HUDEP-2 (cell line): ENCODE measurements around the gene DDI1.

Source experiments
- DNase-seq, 76 experiments: peaks; one replicate each; lab custom pipeline; 2025; ENCODE audit not compliant: unreplicated experiment in 76 of 76; lab: John Stamatoyannopoulos, UW

DDI1 gene

DNA sequence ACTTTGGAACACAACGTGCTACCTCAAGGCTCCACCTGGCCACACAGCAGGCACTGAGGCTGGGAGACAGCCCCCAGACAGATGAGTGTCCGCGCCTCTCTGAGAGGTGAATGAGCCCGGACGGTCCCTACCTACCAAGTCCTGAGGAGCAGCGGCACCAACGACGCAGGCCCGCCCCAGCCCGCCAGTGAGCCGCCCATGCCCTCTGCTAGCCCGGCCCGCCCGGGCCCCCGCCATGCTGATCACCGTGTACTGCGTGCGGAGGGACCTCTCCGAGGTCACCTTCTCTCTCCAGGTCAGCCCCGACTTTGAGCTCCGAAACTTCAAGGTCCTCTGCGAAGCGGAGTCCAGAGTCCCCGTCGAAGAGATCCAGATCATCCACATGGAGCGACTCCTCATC is at the start of gene DDI1:
Gene DDI1, plus strand, starts transcription at position 53 of the 400 bp plus-strand sequence. Its CDS starts 183 bp downstream, at position 236.
- DNase-seq = no peak

DNA sequence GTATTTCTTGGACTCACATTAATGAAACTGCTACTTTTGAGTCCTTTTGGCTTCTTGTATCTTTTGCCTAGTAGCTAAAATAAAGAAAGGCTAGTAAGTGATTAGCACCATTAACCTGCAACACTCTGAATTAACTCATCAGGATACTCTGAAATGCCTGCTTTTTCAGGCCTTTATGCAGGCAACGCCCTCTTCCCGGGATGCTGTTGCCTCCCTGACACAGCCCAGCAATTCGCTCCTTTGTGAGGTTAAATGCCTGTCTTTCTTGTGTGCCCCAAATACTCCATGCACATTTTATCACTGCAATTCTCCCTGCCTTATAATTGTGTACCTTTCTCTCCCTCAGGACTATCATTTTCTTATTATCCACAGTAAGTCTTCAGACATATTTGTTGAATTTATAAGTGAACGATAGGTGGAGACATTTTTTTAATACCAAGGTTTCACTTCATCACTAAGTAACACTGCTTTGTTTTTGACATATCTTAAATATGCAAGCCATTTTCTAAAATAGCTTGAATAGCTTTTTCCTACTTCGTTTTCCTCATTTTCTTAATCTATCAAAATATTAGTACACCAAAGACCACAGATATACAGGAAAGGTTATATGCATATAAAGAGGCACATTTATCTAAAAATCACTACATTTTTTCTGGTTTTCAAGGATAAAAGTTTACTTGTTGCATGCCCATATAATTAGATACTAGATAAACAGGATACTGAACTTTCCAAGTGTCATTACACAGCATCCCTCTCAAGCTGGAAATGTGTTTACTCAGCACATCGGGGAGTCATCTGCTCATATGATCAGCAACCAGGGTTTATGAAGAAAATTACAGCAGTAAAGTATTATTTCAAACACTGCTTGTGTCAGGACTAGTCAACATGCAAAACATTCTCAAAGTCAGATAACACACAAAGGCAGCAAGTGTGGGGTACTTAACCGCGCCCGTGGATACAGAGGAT is 48.5 kb upstream of the DDI1 start:
- no peak for DNase-seq

DNA sequence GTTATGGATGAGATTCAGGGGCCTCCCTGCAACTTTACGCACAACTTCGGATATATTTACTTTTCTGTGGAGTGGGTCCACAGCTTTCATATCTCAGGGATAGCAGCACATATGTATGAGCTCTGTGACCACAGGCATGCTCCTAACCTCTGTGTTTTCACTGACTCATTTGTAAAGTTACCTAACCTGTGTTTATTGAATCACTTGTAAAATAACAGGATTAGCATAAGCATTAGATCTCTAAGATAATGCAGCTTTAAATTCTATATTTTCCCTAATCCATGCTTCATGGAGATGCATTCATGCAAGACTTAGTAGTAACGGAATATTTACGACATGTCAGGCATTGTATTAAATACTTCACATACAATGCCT is 47.9 kb upstream of the DDI1 start:
- DNase-seq = no peak

DNA sequence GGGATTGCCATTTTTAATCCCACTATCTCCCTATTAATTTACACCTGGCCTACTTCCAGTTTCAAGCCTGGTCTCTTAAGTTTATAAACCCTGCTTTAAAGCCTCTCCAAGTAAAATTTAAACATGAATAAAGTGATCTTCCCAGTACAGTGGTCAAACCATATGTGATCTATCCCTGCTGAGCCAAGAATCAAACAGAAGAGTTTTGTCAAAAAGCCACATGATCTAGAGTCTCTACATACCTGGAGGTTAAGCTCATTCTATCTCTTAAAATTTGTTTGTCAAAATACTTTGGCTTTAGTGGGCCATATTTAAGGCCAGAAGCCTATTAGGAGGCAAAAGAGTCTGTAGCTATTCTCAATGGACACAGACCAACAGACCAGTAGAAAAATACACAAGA is 42.9 kb upstream of the DDI1 start:
- DNase-seq = no peak

DNA sequence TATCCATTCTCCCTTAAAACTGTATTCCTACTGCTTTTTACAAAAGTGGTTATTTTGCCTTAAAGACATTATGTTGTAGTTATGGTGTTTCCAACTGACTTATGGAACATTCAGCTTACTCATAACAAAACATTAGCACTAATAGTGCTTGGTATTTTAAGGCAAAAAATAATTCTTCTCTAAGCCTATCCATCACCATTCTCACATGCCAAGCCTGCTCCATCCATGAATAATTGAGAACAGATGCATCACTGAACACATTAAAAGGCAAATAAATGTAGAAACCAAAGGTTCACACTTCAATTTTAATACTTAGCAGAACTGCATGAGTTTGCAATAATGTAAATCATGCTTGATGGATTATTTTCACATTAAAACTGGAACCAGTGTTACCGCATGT is 42.3 kb upstream of the DDI1 start:
- no peak for DNase-seq

DNA sequence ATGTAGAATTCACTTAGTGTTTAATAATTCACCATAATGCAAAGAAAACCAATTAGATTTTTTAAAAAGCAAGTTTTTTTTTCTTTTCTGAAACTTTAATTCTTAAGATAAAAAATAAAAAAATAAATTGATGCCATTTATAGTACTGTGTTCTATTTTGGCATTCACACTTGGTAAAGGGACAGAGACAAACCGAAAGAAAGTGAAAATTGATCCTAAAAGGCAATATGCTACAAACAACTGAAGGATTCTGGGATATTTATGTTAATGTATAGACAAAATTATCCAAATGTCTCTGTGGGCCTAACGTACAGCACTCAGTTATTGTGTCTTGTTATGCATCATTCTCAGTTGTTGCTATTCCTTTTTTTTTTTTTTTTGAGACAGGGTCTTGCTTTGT is 41.9 kb upstream of the DDI1 start:
- no peak for DNase-seq

DNA sequence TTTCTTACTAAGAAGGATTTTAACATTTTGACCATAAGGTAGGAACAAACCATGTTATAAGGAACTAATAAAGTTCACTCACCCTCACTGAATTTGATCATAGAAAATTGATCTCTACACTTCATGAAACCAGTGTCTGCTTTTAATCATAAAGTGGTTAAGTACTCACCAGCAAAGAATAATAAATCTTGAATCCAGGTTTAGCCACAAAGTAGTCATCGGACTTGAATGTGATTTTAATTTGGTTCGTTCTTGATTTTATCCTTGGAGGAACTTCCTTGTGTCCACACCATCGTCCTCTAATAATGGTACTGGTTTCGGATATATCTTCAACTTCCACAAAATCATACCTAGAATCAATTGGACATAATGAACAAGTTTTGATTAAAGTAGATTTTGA is 40.5 kb upstream of the DDI1 start:
- DNase-seq = no peak

DNA sequence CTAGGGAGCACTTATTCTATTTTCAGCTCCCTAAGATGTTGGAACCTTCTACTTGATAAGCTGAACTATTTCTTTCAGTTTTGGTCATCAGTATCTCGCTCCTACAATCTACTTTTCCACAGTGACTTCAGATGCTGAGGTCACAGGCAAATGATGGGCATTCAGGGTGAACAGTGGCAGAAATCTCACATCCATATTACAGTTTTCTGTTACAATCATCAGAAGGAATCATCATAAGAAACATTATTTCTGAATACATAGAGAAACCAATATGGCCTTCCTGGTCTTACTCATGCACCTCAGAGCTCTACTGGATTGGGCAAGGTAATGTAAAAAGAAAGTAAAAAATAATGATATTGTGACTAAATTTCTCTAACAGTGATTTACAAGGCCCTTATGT is 39.4 kb upstream of the DDI1 start:
- DNase-seq = no peak

DNA sequence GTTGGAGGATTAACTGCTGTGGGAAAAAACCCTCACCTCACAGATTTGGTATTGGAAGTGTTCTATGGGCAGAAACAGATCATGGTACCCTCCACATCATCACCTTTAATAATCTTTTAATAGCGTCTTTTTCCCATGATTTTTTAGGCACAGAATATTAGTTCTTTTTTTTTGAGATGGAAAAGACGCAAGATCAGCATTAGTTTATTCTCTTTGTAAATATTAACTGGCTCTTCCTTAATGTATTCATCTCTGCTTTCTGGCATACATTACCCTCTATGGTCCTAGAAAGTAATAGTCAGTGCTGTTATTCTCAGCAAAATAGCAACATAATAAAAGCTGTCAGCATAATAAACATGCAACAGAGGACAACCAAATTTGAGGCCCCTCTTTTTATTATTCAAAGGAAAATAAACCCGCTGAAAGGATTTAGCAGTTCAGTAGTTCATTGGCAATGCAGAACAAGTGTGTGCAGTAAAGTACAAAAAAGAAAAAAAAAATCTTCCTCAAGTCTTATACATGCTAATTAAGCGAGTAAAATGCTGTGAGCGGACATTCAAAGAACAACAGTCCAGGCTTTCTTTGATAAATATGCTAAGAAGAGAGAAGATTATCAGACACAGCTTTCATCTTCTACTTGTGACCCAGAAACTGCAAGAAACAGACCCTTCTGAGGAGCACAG is 37.5 kb upstream of the DDI1 start:
- DNase-seq = no peak

DNA sequence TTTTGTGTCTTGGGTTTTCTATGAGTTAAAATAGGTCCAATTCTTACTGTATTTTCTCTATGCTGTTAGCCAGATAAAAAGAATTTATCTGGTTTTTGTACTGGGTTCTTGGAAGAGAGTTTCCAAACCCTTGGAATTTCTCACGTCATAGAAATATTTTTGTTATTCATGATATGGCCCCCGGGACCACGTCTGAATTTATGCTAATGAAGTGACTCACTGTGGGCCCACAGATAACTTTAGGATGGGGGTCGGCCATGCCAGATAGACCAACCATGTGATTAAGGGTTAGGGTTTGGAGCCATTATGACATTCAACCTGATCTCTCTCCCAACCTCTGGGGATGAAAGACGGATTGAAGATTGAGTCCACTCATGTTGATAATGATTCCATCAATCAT is 35.6 kb upstream of the DDI1 start:
- DNase-seq = no peak

DNA sequence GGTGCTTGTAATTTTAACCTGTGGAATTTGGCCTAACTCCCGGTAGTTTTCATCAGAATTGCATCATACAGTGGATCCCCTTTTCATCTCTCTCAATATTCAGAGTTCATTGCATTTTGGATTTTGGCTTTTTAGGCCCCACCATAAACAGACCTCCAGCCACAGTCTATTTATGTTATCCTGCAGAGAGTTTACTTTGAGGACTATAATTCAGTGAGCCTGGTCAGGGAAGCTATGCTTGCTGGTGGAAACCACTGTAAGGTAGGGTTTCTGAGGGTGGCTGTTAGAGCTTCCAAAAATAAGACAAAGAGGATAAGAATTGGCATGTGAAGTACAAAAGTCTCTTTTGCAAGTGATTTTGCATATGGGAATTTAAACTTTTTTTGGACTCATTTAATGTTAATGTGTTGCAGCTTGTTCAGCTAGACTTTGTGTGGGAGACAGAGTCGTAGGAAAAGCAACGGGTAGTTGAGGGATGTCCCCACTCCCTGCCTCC is 34.8 kb upstream of the DDI1 start:
- DNase-seq = no peak

DNA sequence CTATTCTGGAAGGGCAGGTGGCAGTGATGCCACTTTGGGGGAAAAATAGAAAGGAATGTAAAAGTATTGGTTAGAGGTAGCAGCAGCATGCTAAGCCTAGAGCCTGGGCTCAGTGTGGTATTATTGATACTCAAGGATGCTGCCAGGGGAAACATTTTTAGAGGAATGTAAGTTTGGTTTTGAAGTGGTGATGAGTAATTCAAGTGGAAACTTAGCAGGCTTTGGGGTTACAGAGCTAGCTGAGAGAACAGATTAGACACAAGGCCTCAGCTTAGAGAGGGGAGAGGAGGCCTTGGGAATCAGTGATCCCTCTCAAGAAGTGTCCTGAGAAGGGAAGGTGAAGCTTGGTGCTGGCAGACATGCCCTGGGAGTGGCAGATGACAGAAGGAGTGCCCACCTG is 32.9 kb upstream of the DDI1 start:
- DNase-seq = no peak

DNA sequence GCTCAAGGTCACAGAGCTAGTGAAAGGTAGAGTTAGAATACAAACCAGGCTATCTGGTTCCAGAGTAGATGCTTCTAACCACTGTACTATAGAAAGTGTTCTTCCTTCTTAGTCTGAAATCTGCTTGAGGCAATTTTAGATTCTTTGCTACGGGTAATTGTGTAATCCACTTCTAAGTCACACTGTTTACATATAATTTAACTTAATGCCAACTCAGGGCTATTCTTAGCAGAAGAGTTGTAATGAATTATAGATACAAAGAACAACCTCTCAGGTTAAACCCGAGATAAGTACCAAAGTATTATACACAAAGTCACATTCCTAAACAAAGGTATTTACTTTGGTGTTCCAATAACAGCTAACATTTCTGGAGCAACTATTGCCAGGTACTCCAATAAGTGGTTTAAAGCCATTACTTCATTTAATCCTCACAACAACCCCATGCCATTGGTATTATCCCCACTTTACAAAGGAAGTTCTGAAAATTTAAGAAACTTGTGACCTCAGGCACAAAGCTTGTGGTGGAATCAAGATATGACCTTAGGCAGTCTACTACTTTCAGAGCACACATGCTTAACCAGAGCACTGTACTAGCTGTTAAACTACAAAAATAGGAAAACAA is 31.1 kb upstream of the DDI1 start:
- no peak for DNase-seq

DNA sequence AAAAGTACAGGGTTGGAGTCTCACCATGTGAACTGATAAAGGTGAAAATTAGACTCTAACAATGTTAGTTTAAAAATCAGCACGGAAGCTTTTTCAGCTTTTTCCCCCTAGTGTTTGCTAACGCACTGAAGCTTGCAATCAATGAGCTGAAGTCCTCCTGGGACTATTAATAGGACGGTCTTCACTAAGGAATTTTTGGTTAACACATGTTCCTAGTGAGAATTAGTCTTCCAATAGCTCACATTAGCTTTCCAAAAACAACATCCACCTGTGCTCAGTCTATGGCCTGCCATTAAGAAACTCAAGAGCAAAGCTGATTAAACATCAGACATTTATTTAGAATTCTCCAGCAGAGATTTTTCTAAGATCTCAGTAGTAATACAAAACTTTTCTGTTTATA is 26.7 kb upstream of the DDI1 start:
- DNase-seq = no peak

DNA sequence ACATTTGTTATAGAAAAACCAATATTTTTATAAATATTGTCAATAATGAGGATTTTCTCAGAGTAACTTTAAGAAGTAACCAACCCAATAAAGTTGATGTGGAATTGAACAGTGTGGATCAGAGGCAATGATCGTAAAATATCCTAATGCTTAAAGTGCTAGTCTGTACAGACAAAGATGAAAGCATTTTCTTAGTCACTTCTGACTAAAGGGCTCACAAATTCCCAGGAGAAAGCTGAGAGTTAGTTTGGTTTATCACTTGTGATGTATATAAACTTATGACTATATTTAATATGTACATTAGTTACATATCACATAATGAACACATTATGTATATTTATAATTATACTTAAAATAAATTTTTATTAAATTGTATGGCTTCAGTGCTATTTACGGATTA is 25.4 kb upstream of the DDI1 start:
- DNase-seq = no peak

DNA sequence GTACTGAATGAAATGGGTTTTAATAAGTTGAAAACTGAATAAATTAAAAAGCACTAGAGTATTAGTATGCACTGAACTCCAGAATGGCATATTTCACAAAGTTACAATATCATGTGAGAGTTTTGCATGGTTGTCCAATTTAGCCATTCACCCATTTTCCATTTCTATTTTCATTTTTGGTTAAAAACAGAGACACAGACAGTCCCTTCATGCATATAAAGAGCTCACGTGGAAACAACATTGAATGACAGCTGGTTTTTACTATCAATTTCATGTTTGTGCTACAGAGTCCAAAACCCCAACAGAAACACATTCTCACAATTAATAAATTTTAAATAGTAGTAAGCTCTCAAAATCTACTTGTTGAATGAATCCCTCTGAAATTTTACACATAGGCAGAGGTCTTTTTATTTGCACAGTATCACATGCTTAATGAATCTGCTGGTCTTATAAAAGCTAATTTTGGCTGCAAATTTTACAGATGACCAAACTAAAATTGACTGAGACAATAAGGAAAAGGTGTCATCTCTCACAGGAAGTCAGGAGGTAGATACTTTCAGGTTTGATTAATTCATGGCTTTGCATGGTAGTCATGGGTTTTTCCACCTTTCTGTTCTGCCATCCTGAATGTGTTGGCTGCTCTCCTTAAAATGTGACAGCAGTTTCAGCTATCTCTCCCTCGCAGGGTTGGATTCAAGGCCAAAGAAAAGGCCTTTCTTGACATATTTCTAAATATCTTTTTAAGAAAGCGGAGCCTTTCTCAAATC is 20.6 kb upstream of the DDI1 start:
- no peak for DNase-seq

DNA sequence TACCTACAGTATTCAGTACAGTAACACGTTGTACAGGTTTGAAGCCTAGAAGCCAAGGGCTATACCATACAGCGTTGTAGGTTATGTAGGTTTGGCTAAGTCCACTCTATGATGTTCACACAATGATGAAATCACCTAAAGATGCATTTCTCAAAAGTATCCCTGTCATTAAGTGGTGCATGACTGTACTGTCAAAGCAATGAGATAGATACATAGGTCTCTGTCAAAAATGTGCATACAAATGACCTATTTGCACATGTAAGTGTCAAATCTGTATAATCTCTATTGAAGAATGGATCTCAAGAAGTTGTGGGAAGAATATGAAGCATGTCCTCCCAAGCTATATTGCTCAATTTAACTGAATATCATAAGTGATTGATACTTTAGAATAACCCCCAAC is 11.9 kb upstream of the DDI1 start:
- DNase-seq = no peak

DNA sequence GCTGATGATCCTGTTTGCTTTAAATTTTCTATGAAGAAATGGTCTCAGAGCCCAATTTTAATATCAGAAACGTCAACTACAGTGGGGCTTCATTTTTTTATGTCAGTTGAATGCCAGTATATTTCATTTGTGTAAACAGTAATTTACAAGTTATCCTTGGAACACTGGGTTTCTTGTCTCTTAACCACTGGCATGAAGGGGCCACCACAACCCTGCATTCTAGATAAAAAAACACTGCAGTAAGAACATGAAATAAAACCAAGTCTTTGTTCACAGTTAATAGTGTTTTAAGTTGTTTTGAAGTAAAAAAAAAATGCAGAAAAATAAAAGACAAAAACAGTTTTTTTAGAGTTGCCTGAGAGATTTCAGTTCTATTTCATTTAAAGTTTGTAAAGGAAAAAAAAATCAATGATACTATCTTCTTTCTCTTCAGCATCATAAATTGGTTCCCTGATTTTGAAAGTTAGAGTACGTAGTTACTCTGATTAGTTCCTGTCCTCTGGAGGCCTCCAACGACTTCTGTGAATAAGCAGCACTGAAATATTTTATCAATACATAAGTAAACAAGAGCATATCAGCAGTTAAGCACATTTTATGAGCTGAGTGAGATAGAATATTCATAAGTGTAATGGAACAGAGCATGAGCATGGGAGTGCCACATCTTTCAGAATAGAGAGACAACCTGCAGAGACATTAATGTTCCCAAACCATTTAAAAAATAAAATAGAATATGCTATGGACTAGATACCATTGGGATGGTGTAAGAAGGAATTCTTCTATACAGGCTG is 7.8 kb upstream of the DDI1 start:
- DNase-seq = no peak

DNA sequence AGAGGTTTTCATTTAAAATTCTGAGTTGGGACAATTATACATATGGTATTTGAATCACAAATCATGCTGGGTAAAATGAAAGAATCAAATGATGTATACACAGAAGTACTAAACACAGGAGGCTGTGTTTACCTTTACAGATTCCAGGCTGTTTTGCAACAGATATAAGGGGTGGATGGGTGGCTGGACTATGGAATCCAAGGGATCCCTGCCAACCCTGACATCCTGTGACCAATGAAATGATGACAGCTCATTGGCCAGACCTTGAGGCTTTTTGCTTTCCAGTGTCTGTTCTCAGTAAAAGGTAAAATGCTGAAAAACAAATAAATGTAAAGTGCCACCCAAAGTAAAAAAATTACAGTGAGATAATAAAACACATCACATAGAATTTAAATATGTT is 3.3 kb upstream of the DDI1 start:
- no peak for DNase-seq

DNA sequence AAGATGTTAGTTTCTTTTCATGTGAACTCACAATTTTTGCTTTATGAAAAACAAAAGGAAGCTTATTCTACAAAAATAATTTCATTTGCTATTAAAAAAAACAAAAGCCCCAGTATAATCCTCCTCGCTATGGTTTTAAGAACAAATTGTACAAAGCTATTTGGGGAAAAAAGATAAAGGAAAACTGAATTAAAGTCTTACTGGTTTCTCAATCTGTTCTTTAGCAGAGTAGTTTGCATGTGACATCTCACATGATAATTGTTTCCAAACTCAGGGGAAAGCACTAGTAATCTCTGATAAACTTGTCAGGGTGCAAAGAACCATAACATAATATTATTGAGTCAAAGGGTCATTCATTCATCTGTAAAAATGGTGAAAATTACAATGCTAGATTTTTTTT is 2.9 kb upstream of the DDI1 start:
- no peak for DNase-seq
